Measurements from ENCODE around the gene OR10A2. TPM values are rescaled to one million over a fixed set of nuclear protein-coding genes. Genes with fewer than 3 reads are reported as not detected.
A peak's percentile ranks its signal among the peaks of the same experiment; 100 is the strongest.

Gene OR10A2
- total RNA-seq, 1 experiment from 2014 or later = not detected

DNA sequence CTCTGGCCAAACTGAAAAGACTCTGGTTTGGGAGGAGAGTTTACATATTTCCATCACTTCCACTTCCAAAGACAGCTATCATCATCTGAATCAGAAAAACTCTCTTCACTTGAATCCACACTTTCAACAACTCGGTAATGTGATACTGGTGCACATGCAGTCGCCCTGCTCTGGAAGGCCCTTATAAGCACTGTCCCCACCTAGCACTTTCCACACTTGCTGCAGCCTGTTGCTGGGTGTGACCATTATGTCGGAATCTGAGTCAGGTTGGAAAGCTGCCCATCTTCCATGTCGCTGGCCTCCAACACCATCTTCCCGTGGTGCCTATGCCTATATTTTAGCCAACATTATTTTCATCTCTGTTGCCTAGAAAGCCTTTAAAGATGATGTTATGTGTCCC, 18.5 kb upstream of the OR10A2 start:
- no peak overlapping the region for H2BK20ac ChIP-seq (ENCODE audit: low read depth, low read length, poor library complexity, severe bottlenecking)
- no peak overlapping the region for H3K4me3 Mint-ChIP-seq
- DNase-seq = no peak

More for the DNA sequence above, 18.5 kb upstream of the OR10A2 start:
- no peak for TF ChIP-seq CTCF (conservative IDR thresholded peaks at IDR 0.05)
- H3K27me3 ChIP-seq (ENCODE audit: insufficient read depth, low read length) = no peaks in the 10 kb centered on the region
- no peak overlapping the region for H3K18ac ChIP-seq (ENCODE audit: insufficient read length, low read depth, low read length)
- no peak overlapping the region for H4K91ac ChIP-seq (ENCODE audit: insufficient read length, low read depth, low read length)
- H3K79me2 ChIP-seq (ENCODE audit: insufficient read depth, low read length) = no peaks in the 10 kb centered on the region
- Mint-ChIP-seq H3K27me3 (ENCODE audit: low read depth) (peaks cover 2% of the 10 kb centered on the region), H3K27ac (peak overlapping the region in 1 of 3 experiments; percentile 98; a peak in 2 of 7 replicates), H3K4me1 (peaks cover 23 to 24% of the 10 kb centered on the region in 2 experiments), H3K9me3 (peaks cover 15 to 22% of the 10 kb centered on the region in 2 experiments), H3K36me3 (ENCODE audit: insufficient read depth in 1 of 3, low read depth in 3 of 3) (peaks cover 4 to 29% (median 15%) of the 10 kb centered on the region in 3 experiments; a peak in 6 of 7 replicates)
- H3T11ph ChIP-seq (ENCODE audit: low read length) = no peak overlapping the region
- H2BK120ac ChIP-seq (ENCODE audit: low read depth, low read length, poor library complexity, severe bottlenecking) = no peak overlapping the region
- H3K56ac ChIP-seq (ENCODE audit: insufficient read length, low read depth, low read length) = no peak overlapping the region
- no peak overlapping the region for H3K4me2 ChIP-seq (ENCODE audit: insufficient read depth, insufficient read length, low read length)
- H2AK5ac ChIP-seq (ENCODE audit: insufficient read length, low read length) = no peak overlapping the region
- no peak overlapping the region for H2BK15ac ChIP-seq (ENCODE audit: low read depth, low read length)
- H3K4me1 ChIP-seq (ENCODE audit: insufficient read depth, low read length) = no peaks in the 10 kb centered on the region
- H4K8ac ChIP-seq (replicated peaks; ENCODE audit: insufficient read length, low read depth, low read length) = no peak overlapping the region
- H3K9me3 ChIP-seq (ENCODE audit: control insufficient read depth, low read depth, low read length) = no peaks in the 10 kb centered on the region
- no peak overlapping the region for H2BK12ac ChIP-seq (ENCODE audit: insufficient read length, low read depth, low read length)
- H2AFZ ChIP-seq (ENCODE audit: low read length) = no peak overlapping the region
- no peak overlapping the region for H2BK5ac ChIP-seq (ENCODE audit: insufficient read length, low read length)
- H3K4ac ChIP-seq (ENCODE audit: low read depth, low read length) = no peak overlapping the region
- no peaks in the 10 kb centered on the region for H4K20me1 ChIP-seq (ENCODE audit: control insufficient read depth, insufficient read depth, insufficient read length)
- no peaks in the 10 kb centered on the region for H3K23me2 ChIP-seq (ENCODE audit: insufficient read length, low read depth, low read length, poor library complexity, severe bottlenecking)
- no CpG with 5 or more reads among the region's 5 CpGs for WGBS (ENCODE audit: extremely low coverage, insufficient read length, low lambda C conversion rate)
- H3K14ac ChIP-seq (ENCODE audit: insufficient read depth, low read length) = no peak overlapping the region
- H3K27ac ChIP-seq (ENCODE audit: insufficient read length, low read depth, low read length) = no peak overlapping the region
- no peak overlapping the region for H4K5ac ChIP-seq (ENCODE audit: insufficient read length, low read depth, low read length)
- H3K23ac ChIP-seq (ENCODE audit: insufficient read length, low read depth, low read length) = no peak overlapping the region
- H3K9ac ChIP-seq (ENCODE audit: extremely low read depth, insufficient read length, low read length) = no peak overlapping the region
- H3K79me1 ChIP-seq (ENCODE audit: insufficient read depth, low read depth, low read length, poor library complexity, severe bottlenecking) = no peaks in the 10 kb centered on the region
